D341Med (cell line): ENCODE data around the gene C17orf58.
A peak's percentile ranks its signal among the peaks of the same experiment; 100 is the strongest.
"Not testable (repeated sequence)": the region's sequence is repeated elsewhere in the genome, so short reads cannot be mapped to it uniquely, and the experiment has no call there.

Experiments
- DNase-seq: peaks from one replicate; pipeline ENCODE4 v3.0.0; 2012; ENCODE audit warnings: low spot score

The C17orf58 gene

DNA sequence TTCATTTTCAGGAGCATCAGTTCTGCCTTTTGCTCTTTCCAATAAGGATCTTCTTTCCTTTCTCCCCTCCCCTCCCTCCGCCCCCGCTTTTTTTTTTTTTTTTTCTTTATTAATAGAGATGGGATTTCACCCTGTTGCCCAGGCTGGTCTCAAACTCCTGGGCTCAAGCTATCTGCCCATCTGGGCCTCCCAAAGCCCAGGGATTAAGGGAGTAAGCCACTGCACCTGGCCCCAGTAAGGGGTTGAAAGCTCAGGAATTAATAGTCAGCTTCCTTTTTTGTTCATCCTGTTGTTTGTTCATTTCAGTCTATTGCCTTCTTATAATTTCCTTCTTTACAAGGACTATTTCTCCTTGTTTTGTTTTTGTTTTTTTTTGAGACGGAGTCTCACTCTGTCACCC is 7.9 kb upstream of the C17orf58 start:
- peak; percentile 61 for DNase-seq

DNA sequence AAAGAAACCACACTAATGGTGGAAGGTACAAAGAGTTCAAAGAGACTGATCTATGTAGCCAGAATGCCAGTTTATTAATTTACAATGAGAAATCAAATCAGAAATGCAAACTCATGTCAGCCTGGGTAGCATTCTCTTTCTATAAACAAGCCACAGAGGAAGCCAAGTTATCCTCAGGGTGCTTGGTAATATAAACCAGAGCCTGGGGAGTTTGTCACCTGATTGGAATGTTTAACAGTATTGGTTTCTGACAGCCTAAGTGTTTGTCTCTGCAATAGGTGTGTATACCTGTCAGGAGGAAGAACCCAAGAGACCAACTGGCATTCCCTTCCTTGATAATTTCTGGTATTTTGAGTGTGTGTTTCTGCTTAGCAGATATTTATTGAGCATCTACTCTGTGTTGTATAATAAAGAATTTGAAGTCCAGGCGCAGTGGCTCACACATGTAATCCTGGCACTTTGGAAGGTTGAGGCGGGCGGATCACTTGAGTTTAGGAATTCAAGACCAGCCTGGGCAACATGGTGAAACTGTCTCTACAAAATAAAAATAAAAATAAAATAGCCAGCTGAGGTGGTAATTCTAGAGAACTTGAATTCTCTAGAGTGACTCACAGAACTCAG is 3.1 kb upstream of the C17orf58 start:
- no peak for DNase-seq

DNA sequence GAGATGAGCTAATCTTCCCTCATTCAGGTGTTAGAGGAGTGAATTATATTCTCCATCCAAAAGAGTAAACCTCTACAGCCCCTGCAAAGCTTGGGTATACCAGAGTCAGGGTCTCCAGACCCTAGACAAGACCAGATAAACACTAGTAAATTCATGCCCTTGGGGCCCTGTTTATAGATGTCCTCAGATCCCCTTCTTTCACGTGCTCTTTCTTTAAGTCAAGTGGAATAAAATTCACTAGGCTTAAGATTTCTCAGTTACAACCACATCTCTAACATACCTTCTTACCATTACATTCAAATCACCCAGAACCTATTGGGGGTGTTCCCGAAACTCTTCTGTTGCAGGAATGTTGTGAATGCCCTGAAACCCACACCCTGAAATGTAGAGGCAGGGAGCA is 2.2 kb upstream of the C17orf58 start:
- no peak for DNase-seq

DNA sequence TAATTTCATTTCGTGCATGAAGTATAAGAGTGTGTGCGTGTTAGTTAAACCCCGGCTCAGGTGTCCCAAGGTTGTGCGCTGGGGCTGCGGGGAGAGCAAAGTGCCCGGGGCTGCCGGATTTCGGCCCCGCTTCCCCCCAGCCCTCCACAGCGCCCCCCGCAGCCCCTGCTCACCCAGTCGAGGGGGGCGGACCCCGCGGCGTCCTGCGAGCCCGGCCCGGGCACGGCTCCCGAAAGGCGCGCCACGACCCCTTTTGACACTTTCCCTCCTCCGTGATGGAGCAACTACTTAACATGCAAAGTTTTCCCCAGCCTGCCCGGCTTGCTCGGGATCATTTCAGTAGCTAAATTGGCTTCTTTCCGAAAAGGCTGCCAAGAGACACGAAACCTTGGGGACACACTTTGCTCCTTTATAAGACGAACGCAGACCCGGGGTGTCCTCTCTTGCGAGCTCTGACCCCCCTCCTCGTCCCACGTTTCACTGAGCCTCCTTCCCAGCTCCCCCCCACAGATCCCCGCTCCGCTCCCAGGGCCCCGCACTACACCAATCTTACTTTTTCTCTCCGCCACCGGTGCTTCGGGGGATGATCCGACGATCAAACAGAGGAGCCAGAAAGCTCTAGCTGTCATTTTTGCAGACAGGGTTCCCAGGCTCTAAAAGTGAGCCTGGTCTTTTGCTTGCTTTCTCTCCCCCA is 552 bp downstream of the C17orf58 start:
- DNase-seq: peak; percentile 57

DNA sequence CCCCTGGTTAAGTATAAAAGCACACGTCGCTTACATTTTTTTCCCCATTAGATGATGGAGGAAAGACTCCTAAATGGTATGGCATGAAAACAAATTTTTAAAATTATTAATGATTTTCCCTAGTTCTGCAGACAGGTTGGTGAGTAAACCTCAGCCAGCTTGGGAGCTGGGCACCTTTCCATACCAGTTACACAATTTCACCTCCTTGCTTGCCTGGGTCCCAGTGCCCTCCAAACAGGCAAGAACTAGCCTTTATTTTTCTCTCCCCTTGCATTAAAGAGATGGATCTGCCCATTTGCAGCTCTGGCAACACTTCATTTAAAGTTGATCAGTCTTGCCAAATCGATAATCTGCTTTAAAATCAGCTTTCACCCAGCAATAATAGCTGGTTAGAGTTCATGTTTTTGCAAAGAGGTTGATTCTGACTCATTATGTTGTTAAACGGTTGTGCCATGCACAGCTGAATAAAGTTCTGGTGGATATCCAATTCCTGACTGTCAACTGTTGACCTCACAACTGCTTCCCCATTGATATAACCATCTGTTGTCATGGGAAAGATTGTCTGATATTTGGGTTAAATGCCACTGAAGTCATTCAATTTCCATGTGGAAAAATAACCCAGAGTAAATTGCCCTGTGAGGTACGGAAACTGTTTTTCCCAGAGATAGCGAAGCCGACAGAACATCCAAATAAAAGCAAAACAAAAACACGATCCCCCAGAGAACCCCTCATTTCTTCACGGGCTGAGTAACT is 1.3 kb downstream of the C17orf58 start:
- no peak for DNase-seq

DNA sequence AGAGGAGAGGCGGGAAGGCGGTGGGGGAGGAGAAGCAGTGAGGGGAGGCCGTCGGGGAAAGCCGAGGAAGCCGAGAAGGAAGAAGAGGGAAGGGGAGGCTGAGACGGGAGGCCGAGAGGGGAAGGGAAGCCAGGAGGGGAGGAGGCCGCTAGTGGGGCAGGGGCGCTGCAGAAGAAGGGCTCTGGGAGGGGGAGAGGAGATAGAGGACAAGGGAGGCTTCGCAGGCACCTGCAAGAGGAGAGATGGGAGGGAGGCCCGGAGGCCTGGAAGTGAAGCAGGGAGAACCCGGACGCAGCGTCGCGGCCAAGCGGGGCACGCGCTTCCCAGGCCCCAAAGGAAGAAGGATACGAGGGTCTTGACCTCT is 2.3 kb downstream of the C17orf58 start:
- DNase-seq: peak; percentile 70

DNA sequence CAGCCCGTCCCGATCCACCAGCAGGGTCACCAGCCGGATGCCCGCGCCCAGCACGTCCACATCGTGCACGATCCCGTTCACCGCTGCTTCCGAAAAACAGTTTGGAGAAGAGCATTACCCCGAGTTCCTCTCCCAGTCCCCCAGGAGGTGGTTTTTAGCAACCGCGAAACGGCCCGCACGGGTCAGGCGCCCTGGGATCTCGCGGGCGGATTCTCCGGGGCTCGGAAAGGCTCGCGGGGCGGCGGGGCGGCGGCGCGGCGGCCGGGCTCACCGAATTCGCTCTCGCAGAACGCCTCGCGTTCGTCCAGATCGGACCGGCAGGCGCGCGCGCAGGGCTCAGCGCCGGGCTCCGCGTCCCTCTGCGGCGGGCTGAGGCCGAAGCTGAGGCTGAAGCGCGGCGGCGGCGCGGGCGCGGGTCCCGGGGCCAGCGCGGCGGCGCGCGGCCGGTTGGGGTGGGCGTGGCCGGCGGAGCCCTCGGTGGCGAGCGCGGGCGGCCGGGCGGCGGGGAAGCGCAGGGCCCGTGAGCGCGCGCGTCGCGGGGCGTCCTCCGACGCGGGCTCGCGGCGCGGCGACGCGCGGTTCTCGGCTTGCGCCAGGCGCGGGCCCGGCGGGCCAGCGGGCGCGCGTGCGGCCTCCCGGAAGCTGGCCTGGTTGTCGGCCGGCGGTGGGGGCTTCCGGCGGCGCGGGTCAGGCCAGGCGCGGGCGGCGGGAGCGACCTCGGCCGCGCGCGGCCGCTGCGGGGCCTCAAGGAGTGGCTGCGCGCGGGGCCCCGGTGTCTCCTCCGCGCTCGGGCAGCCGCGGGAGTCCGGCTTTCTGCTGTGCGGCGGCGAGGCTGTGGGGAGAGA is 2.9 kb downstream of the C17orf58 start:
- DNase-seq: peak; percentile 99

DNA sequence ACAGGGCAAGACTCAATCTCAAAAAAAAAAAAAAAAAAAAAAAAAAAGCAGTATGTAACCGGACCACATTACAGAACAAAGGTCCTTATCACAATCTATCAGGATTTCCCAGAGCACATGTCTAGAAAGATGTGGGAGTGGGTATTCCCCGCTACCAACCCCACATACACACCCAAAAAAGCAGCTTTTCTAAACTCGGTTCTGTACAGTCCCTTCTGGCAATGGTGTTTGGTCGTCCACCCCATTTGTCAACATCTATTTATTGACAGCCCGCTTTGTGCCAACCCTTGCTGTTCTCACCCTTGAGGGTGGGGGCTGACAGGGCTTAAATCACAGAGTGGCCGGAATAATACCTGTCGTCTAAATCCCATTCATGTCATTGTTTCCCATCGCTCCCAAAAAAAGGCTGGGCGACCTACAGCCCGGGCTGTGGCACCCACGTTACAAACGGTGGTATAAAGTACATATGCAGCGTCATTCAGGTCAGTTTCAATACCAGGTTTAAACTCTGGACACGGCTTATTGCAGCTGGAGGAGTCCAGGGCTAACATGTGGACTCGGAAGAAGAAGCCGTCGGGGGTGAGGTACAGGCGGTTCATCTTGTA is 3.6 kb downstream of the C17orf58 start:
- no peak for DNase-seq

DNA sequence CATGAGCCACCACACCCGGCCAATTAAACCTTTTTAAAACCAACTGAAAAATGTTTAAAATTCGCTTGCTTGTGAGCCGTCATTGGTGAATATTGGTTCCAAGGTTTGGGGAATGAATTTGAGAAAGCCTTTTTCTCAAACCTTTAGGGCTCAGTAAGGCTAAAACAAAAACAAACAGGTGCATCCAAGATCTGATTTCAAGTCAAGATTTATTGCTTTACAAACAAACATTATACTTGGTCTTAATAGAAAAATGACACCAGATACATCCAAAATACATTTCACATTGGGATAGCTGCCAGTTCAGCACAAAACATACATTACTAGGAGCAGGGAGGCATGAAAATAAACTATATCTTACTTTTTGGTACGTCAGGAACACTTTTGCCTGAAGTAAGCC is 5.4 kb downstream of the C17orf58 start:
- DNase-seq: no peak

DNA sequence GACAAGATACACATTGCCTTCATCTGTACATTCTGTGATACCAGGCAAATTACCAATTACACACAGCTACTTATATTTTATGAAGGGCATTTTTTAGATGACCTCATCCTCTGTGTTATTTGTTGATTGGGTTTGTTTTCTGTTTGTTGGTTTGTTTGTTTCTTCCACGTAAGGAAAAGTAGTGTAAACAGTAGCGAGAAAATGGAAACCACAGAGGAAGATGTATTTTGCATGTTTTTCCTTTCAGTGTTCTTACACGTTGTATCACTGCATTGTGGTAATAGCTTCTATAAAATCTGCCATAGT is 12.9 kb downstream of the C17orf58 start:
- no peak for DNase-seq

DNA sequence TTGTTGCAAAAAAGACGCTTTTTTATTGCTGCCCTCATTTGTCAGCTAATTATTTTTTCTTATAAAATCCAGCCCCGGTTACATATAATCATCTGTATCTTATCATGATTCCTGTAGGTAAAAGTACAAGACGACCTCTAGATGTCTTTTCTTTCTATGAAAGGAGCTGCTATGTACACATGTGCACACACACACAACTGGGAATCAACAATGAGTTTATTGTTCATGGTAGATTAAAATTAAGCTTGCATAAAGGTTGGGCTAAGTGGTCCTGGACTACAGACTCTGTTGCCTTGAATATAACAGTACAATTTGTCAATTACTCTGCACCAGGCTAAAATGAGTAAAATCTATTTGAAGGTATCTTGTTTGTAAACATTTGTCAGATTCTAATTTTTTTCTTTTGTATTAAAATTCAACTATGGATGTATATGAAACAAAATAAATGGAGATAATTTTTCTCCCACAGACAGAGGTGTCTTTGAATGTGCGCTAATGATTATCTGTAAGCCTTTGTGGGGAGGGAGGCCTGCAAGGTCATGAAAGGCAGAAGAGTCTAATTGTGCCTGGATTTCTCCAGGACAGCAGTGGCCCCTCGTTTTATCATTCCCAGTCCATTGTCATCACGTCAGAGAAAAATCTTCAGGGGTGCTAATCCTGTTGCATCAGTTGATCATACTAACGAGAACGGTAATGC is 13.4 kb downstream of the C17orf58 start:
- no peak for DNase-seq

DNA sequence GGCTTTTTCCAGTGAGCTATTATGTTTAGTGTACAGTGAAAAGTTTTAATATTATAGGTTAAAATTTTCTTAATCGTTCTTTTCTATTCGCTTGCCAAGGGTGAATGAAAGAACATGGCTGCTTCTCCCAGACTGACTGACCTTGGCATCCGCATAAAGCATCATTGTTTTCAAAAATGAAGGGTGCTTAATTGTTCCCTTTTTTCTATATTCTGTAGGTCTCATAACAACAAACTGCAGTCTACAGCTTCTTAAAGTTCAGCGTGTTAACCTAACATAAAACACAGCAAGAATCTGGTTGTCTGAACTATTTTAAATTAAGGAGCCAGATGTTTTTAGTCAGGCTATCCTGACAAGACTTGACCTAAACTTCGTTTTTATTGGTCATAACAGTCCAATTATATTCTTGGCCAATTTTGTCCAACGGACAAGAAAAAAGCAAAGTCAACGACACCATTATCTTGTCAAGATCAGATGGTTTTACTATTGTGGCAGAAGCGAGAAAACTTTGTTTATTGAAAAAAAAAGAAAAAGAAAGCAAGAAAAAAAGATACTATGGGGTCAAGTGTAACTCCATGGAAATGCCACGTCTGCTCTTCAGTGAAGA is 14.1 kb downstream of the C17orf58 start:
- DNase-seq: no peak

DNA sequence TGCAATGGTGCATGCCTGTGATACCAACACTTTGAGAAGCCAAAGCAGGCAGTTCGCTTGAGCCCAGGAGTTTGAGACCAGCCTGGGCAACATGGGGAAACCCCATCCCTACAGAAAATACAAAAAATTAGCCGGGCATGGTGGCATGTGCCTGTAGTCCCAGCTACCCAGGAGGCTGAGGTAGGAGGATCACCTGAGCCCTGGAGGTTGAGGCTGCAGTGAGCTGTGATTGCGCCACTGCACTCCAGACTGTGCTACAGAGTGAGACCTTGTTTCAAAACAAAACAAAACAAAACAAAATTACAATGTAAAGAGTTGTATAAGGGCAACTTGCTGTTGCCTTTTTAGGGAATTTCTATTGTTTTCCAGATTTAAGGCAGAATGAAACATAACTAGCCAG is 15.4 kb downstream of the C17orf58 start:
- not testable (repeated sequence) for DNase-seq

DNA sequence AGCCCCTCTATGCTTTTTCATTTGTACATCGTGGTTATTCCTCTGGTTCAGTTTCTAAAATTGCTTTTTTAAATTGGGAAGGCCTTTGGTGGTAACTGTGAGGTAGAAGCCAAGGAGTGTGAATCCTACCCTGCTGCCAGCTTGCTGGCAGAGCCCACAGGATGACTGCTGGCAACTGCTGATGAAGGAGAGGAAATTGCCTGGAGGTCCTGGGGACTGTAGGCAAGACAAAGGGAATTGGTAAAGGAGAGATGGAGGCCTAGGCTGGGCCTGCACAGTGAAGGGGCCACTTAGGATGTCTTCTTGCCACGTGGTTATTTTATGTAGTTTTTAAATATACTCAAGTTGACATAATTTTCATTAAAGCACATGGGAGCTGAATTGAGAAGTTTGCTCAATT is 15.8 kb downstream of the C17orf58 start:
- DNase-seq: no peak

DNA sequence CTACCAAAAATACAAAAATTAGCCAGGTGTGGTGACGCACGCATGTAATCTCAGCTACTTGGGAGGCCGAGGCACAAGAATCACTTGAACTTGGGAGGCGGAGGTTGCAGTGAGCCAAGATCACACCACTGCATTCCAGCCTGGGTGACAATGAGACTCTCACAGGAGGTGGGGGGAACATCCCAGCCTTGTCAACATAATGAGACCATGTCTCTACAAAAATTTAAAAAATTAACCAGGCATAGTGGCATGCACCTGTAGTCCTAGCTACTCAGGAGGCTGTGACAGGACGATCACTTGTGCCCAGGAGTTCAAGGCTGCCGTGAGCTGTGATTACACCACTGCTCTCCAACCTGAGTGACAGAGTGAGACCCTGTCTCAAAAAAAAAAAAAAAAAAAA is 20.0 kb downstream of the C17orf58 start:
- DNase-seq: not testable (repeated sequence)

DNA sequence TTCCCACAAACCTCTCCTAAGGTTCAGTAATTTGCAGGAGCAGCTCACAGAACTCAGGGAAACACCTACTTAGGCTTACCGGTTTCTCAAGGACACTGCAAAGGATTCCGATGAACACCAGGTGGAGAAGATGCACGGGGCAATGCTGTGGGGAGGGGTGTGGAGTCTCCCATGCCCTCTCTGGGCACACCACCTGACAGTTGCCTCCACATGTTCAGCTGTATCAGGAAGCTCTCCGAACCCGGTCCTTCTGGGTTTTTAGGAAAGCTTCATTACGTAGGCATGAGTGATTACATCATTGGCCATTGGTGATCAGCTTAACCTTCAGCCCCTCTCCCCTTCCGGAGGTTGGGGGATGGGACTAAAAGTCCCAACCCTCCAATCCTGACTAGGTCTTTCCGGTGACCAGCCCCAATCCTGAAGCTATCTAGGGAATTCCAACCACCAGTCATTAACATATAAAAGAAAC is 21.6 kb downstream of the C17orf58 start:
- no peak for DNase-seq

DNA sequence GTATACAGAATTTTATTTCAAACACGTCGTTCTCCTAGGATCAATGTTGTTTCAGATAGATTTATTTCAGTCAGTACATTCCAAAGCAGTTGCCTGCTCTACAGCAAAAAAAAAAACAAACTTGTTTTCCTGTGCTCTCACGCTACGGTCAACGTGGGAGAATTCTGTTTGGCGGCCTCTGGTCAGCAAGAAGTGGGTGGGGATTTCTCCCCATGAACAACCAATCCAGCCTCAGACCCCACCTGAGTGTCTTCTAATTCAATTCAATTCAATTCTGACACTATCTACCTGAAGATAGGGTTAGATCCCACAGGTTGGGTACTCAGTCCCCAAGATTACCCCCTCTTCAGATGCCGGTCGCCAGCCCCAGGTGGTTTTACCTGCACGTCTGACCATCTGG is 22.1 kb downstream of the C17orf58 start:
- DNase-seq: no peak

DNA sequence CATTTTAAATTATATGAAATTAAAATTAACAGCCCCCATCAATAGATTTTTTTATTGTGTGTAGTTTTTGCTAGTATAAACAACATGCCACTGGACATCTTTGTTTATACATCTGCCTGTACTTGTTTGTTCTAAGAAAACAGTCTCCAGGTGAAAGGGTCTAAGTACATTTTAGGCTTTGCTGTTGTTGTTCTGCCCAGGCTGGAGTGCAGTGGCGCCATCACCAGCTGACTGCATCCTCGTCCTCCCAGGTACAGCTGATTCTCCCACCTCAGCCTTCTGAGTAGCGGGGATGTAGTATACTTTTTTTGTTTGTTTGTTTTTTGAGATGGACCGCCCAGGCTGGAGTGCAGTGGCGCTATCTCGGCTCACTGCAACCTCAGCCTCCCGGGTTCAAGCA is 25.5 kb downstream of the C17orf58 start:
- DNase-seq: no peak

DNA sequence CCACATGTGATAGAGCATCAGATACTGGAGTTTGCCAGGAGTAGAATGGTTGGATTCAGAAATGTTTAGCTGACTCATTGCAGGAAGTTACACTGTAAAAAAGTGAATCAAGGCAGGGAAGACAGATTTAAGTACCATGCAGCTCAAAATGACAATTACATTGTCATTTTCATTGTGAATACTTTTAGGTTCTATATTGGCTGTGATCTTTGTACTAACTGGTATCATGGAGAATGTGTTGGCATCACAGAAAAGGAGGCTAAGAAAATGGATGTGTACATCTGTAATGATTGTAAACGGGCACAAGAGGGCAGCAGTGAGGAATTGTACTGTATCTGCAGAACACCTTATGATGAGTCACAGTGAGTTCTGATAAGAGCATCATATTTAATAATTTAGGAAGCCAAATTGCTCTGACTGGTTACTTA is 33.1 kb downstream of the C17orf58 start:
- DNase-seq: not testable (repeated sequence)

DNA sequence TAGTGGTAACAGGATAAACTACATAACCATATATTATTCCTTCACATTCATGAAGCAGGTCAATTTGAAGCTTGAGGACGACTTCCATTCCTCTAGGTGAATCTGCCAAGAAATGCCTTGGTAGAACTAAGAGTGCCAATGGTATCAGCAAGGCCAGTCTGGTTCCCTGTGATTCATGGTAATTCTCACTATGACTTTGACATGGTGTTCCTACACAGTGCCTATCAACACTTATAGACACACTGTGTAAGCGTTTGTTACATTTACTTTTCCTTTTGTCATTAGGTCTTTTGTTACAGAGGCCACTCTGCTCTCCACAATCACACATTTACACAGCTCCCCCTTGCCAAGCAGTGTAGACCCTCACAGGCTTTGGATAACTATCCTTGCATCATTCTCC is 34.1 kb downstream of the C17orf58 start:
- not testable (repeated sequence) for DNase-seq

DNA sequence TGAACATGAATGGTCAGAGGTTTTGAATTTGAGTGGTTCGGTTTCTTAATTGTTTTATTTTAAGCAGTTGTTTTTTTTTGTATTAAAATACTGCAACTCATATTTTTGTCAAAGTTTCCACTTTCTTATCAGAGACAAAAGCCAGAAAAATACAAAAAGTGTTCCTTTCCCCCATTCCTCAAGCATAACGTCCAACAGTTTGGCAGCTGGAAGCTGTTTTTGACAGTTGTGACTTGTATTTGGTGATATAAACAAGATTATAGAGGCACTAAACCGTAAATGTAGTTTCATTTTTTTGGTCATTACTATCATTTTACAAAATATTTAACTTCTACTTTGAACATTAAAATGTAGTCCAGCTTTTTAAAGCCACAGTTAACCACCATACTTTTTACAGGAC is 36.0 kb downstream of the C17orf58 start:
- not testable (repeated sequence) for DNase-seq
